HAP-1 (cell line): ENCODE results near the gene CFAP107.
"Not testable (repeated sequence)": the region's sequence is repeated elsewhere in the genome, so short reads cannot be mapped to it uniquely, and the experiment has no call there.

ENCODE experiments used
- DNase-seq, 2 experiments: peaks; one replicate each; pipeline ENCODE4 v3.0.0-alpha.2; 2016 to 2020; ENCODE audit warnings: low spot score in 2 of 2
- H3K27me3 ChIP-seq: fragments of 250-450 bp; sonication (Bioruptor Pico); 2 replicates; pipeline ENCODE4 v1.5.1; 2020; ENCODE audit warnings: low read depth, mild to moderate bottlenecking, moderate library complexity
- H3K36me3 ChIP-seq: fragments of 250-450 bp; sonication (Bioruptor Pico); replicated peaks from 2 replicates; pipeline ENCODE4 v1.5.1; 2020; ENCODE audit warnings: mild to moderate bottlenecking
- H3K4me1 ChIP-seq: fragments of 250-450 bp; sonication (Bioruptor Pico); 2 replicates; pipeline ENCODE4 v1.5.1; 2020; ENCODE audit warnings: mild to moderate bottlenecking
- H3K4me3 ChIP-seq: fragments of 250-450 bp; sonication (Bioruptor Pico); 2 replicates; pipeline ENCODE4 v1.5.1; 2020; ENCODE audit warnings: mild to moderate bottlenecking, moderate library complexity
- H3K9me3 ChIP-seq: fragments of 250-450 bp; sonication (Bioruptor Pico); 2 replicates; pipeline ENCODE4 v1.5.1; 2020; ENCODE audit warnings: mild to moderate bottlenecking, moderate library complexity
- in situ Hi-C: fragments of 300-500 bp; cut with MboI; formaldehyde crosslinking; loops from 3 replicates; pipeline ENCODE4 v1.14.3; 2020; ENCODE audit warnings: low sequenced_read_pairs, inconsistent platforms, mixed read lengths

CFAP107 gene

DNA sequence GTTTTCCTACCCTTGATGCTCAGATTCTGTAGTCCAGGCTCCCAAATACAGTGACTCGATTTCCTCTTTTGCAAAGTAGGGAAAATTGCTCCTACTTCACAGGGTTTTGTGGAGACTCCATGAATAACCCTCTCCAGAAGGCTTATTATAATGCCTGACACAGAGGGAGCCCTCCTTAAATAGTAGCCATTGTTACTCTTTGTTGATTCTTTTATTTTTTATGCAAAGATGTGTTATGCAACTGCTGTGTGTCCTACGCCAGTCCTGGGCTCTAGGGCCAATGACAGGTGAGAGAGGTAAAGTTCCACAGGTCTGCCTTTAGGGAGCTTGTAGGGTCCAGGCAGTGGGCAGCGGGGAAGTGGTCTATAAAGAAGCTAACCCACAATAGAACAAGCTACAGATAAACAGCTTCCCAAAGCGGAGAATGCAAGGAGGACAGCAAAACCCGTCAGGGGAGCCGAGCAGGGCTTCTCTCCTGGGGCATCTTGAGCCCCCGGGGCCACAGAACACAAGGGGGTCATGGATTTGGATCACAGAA, 28.6 kb upstream of the CFAP107 start:
- 0 out of 2 replicates have a peak, but pooled peaks cover 2% of the 10 kb centered on the region for H3K27me3 ChIP-seq
- H3K4me3 ChIP-seq, result no peak overlapping the region

DNA sequence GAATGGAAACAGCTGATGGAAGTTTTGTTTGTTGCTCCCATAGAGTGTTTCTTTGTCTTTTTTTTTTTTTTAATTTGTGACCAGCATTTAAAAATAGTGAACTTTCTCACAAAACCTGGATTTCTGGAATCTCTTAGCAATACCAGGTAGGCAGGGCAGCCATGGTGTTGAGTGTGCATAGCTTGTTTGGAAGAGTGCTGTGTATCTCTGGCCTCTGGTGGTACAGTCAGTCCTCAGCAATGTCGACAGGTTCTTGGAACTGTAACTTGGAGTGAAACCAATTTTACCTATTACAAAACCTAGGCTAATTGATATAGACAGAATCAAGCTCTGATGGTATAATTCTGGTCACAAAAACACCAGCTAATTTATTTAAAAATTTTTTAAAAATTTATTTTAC, 23.4 kb upstream of the CFAP107 start:
- 0 out of 2 replicates have a peak, but pooled peaks cover 2% of the 10 kb centered on the region for H3K27me3 ChIP-seq
- DNase-seq, result no peak
- H3K9me3 ChIP-seq, result no peaks in the 10 kb centered on the region
- H3K4me1 ChIP-seq, result no peaks in the 10 kb centered on the region
- in situ Hi-C loops, result no loop called here
- H3K36me3 ChIP-seq, result no peaks in the 10 kb centered on the region
- no peak overlapping the region for H3K4me3 ChIP-seq

More for the DNA sequence above, 28.6 kb upstream of the CFAP107 start:
- DNase-seq, result peak in 1 of 2 experiments; percentile 35
- no peaks in the 10 kb centered on the region for H3K4me1 ChIP-seq
- in situ Hi-C loops, result no loop called here
- H3K9me3 ChIP-seq, result no peaks in the 10 kb centered on the region
- no peaks in the 10 kb centered on the region for H3K36me3 ChIP-seq

GRCh38 chr1:12728391-12728790, 17.6 kb upstream of the CFAP107 start:
- Histone ChIP-seq H3K4me3 (no peak overlapping the region), H3K4me1 (no peaks in the 10 kb centered on the region), H3K9me3 (0 out of 2 replicates have a peak, but pooled peaks cover 2% of the 10 kb centered on the region), H3K36me3 (no peaks in the 10 kb centered on the region), H3K27me3 (no peaks in the 10 kb centered on the region)
- in situ Hi-C loops, result no loop called here
- no peak for DNase-seq

DNA sequence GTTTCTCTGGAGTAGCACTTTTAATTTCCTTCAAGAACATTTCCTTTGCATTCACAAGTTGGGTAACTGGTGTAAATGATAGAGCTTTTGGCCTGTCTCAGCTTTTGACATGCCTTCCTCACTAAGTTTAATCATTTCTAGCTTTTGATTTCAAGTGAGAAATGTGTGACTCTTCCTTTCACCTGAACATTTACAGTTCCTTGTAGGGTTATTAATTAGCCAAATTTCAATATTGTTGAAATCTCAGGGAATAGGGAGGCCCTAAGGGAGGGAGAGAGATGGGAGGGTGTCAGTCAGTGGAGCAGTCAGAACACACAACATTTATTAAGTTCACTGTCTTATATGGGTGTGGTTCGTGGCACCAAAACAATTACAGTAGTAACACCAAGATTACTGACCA, 15.8 kb upstream of the CFAP107 start:
- in situ Hi-C loops, result no loop called here
- Histone ChIP-seq H3K9me3 (0 out of 2 replicates have a peak, but pooled peaks cover 2% of the 10 kb centered on the region), H3K4me1 (no peaks in the 10 kb centered on the region)

DNA sequence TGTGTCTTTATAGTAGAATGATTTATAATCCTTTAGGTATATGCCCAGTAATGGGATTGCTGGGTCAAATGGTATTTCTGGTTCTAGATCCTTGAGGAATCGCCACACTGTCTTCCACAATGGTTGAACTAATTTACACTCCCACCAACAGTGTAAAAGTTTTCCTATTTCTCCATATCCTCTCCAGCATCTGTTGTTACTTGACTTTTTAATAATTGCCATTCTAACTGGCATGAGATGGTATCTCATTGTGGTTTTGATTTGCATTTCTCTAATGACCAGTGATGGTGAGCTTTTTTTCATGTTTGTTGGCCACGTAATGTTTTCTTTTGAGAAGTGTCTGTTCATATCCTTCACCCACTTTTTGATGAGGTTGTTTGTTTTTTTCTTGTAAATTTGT, 14.9 kb upstream of the CFAP107 start:
- H3K4me3 ChIP-seq, H3K9me3 ChIP-seq, H3K4me1 ChIP-seq, H3K36me3 ChIP-seq, H3K27me3 ChIP-seq, in situ Hi-C loops, DNase-seq: not testable (repeated sequence)

More for the DNA sequence above, 15.8 kb upstream of the CFAP107 start:
- Histone ChIP-seq H3K27me3 (no peaks in the 10 kb centered on the region), H3K4me3 (no peak overlapping the region), H3K36me3 (no peaks in the 10 kb centered on the region)
- no peak for DNase-seq

- in situ Hi-C loops, result no loop called here
- Histone ChIP-seq H3K9me3 (0 out of 2 replicates have a peak, but pooled peaks cover 2% of the 10 kb centered on the region), H3K4me1 (no peaks in the 10 kb centered on the region), H3K36me3 (no peaks in the 10 kb centered on the region), H3K4me3 (no peak overlapping the region), H3K27me3 (no peaks in the 10 kb centered on the region; the same call in 1 of the 2 replicates)
- no peak for DNase-seq
Measured at GRCh38 chr1:12734651-12735050, 11.3 kb upstream of the CFAP107 start.

GRCh38 chr1:12738934-12739333, 7.1 kb upstream of the CFAP107 start:
- in situ Hi-C loops, result no loop called here
- H3K27me3 ChIP-seq, result no peaks in the 10 kb centered on the region; the same call in 1 of the 2 replicates

DNA sequence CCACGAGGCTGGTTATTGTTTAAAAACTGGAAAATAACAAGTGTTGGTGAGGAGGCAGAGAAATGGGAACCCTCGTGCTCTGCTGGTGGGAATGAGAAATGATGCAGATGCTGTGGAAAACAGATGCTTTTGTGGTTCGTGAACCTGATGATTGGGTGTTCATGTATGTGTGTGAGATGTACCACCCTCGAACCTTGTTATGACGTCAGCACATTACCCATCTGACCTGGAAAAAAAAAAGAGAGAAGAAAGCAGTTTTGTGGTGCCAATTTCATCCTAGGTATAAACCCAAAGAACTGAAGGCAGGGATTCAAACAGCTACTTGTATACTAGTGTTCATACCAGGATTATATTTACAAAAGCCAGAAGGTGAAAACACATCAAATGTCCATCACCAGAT, 6.4 kb upstream of the CFAP107 start:
- no peak overlapping the region for H3K4me3 ChIP-seq
- no peaks in the 10 kb centered on the region; the same call in 1 of the 2 replicates for H3K27me3 ChIP-seq
- in situ Hi-C loops, result no loop called here
- no peaks in the 10 kb centered on the region for H3K36me3 ChIP-seq
- no peak for DNase-seq
- H3K4me1 ChIP-seq, result no peaks in the 10 kb centered on the region
- no peaks in the 10 kb centered on the region for H3K9me3 ChIP-seq

More at GRCh38 chr1:12738934-12739333, 7.1 kb upstream of the CFAP107 start:
- no peaks in the 10 kb centered on the region for H3K4me1 ChIP-seq
- H3K36me3 ChIP-seq, result no peaks in the 10 kb centered on the region
- H3K9me3 ChIP-seq, result no peaks in the 10 kb centered on the region
- DNase-seq, result no peak
- no peak overlapping the region for H3K4me3 ChIP-seq

DNA sequence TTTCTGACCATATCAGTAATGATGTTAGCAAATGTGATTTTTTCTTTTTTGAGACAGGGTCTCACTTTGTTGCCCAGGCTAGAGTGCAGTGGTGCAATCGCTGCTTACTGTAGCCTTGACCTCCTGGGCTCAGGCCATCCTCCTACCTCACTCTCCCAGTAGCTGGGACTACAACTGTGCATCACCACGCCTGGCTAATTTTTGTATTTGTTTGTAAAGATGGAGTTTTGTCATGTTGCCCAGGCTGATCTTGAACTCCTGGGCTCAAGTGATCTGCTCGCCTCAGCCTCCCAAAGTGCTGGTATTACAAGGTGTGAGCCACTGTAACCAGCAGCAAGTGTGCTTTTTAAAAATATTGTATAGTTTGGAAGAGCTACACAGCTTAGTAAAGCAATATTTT, 4.1 kb upstream of the CFAP107 start:
- no peak for DNase-seq
- no peak overlapping the region for H3K4me3 ChIP-seq
- in situ Hi-C loops, result no loop called here
- no peaks in the 10 kb centered on the region for H3K4me1 ChIP-seq
- H3K36me3 ChIP-seq, result no peaks in the 10 kb centered on the region
- H3K27me3 ChIP-seq, result no peaks in the 10 kb centered on the region; the same call in 1 of the 2 replicates
- H3K9me3 ChIP-seq, result no peaks in the 10 kb centered on the region

GRCh38 chr1:12745126-12745991, 641 bp upstream of the CFAP107 start:
- H3K36me3 ChIP-seq, result no peaks in the 10 kb centered on the region
- H3K4me1 ChIP-seq, result no peaks in the 10 kb centered on the region
- H3K4me3 ChIP-seq, result no peak overlapping the region
- in situ Hi-C loops, result no loop called here
- no peaks in the 10 kb centered on the region; the same call in 1 of the 2 replicates for H3K27me3 ChIP-seq
- DNase-seq, result no peak
- peaks cover 4% of the 10 kb centered on the region; the same call in 1 of the 2 replicates for H3K9me3 ChIP-seq

- Histone ChIP-seq H3K9me3 (peaks cover 4% of the 10 kb centered on the region; the same call in 1 of the 2 replicates), H3K36me3 (no peaks in the 10 kb centered on the region), H3K4me3 (no peak overlapping the region), H3K4me1 (no peaks in the 10 kb centered on the region), H3K27me3 (peaks cover 3% of the 10 kb centered on the region)
- in situ Hi-C loops, result no loop called here
- no peak for DNase-seq
Measured at GRCh38 chr1:12748778-12749355, 2.9 kb downstream of the CFAP107 start.

DNA sequence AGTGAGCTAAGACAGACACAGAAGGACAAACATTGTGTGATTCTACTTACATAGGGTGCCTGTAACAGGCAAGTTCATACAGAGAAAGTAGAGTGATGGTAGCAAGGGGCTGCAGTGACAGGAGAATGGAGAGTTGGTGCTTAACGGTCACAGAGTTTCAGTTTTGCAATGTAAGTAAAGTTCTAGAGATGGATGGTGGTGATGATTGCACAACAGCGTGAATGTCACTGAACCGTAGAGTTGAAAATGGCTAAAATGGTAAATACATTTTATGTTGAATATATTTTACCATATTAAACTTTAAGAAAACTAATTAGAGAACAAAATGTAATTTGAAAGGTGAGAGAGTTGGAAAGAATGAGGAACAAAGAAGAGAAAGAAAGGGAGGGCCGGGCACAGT, 8.7 kb downstream of the CFAP107 start:
- no peak for DNase-seq
- peaks cover 6% of the 10 kb centered on the region for H3K27me3 ChIP-seq
- no peaks in the 10 kb centered on the region for H3K36me3 ChIP-seq
- H3K9me3 ChIP-seq, result no peaks in the 10 kb centered on the region; the same call in 1 of the 2 replicates
- in situ Hi-C loops, result no loop called here
- no peak overlapping the region for H3K4me3 ChIP-seq
- no peaks in the 10 kb centered on the region for H3K4me1 ChIP-seq

GRCh38 chr1:12756273-12756672, 10.3 kb downstream of the CFAP107 start:
- peaks cover 6% of the 10 kb centered on the region for H3K27me3 ChIP-seq
- in situ Hi-C loops, result no loop called here
- DNase-seq, result no peak
- no peaks in the 10 kb centered on the region for H3K4me1 ChIP-seq
- no peak overlapping the region for H3K4me3 ChIP-seq
- H3K36me3 ChIP-seq, result no peaks in the 10 kb centered on the region
- H3K9me3 ChIP-seq, result no peaks in the 10 kb centered on the region
